HL-60/S4 treated with phorbol 12-myristate 13-acetate at 8.2 ng/mL for 4 days and 3 days (cell line): Measurements from ENCODE around the gene P4HA2.

Experiments
- in situ Hi-C: fragments of 300-500 bp; cut with MboI; formaldehyde crosslinking; loops from 2 replicates; pipeline ENCODE4 v1.15.0; 2022; ENCODE audit warnings: low sequenced_read_pairs

P4HA2 gene

GRCh38 chr5:132225165-132226032, 2.3 kb downstream of the P4HA2 start:
- in situ Hi-C loops: no loop called here

- in situ Hi-C loops: no loop called here
Observed at GRCh38 chr5:132224716-132225115, 2.9 kb downstream of the P4HA2 start.

GRCh38 chr5:132223861-132224260, 3.8 kb downstream of the P4HA2 start:
- in situ Hi-C loops: no loop called here

GRCh38 chr5:132222649-132223038, 5.0 kb downstream of the P4HA2 start:
- in situ Hi-C loops: no loop called here

- in situ Hi-C loops: no loop called here
Observed at GRCh38 chr5:132221781-132222648, 5.6 kb downstream of the P4HA2 start.

- in situ Hi-C loops: no loop called here
Observed at GRCh38 chr5:132220491-132220890, 7.2 kb downstream of the P4HA2 start.

GRCh38 chr5:132219981-132220380, 7.7 kb downstream of the P4HA2 start:
- in situ Hi-C loops: no loop called here

- in situ Hi-C loops: no loop called here
Observed at GRCh38 chr5:132219289-132219970, 8.2 kb downstream of the P4HA2 start.

GRCh38 chr5:132218321-132218720, 9.3 kb downstream of the P4HA2 start:
- in situ Hi-C loops: no loop called here

- in situ Hi-C loops: no loop called here
Observed at GRCh38 chr5:132215329-132215728, 12.3 kb downstream of the P4HA2 start.

- in situ Hi-C loops: no loop called here
Observed at GRCh38 chr5:132214491-132214890, 13.2 kb downstream of the P4HA2 start.

GRCh38 chr5:132213666-132214065, 14.0 kb downstream of the P4HA2 start:
- in situ Hi-C loops: no loop called here

GRCh38 chr5:132211787-132212186, 15.9 kb downstream of the P4HA2 start:
- in situ Hi-C loops: no loop called here

GRCh38 chr5:132210944-132211343, 16.7 kb downstream of the P4HA2 start:
- in situ Hi-C loops: no loop called here

GRCh38 chr5:132209901-132210545, 17.6 kb downstream of the P4HA2 start:
- in situ Hi-C loops: no loop called here

- in situ Hi-C loops: no loop called here
Observed at GRCh38 chr5:132209131-132209530, 18.5 kb downstream of the P4HA2 start.

- in situ Hi-C loops: no loop called here
Observed at GRCh38 chr5:132207778-132208177, 19.9 kb downstream of the P4HA2 start.

GRCh38 chr5:132206782-132207181, 20.9 kb downstream of the P4HA2 start:
- in situ Hi-C loops: no loop called here

GRCh38 chr5:132205385-132206125, 22.1 kb downstream of the P4HA2 start:
- in situ Hi-C loops: no loop called here
